SU-DHL-6 (cell line): Measurements from ENCODE around the gene SLC13A4.
"Not testable (repeated sequence)": the region's sequence is repeated elsewhere in the genome, so short reads cannot be mapped to it uniquely, and the experiment has no call there.

ENCODE experiments used
- H2AFZ ChIP-seq: fragments of 200-600 bp; sonication (generic); 2 replicates; pipeline ENCODE4 v1.6.1; 2014; ENCODE audit warnings: low read depth, mild to moderate bottlenecking, moderate library complexity, mixed read lengths, antibody characterized with exemption, low read length; ENCODE audit not compliant: severe bottlenecking
- H3F3A ChIP-seq: fragments of 200-600 bp; shearing (Covaris generic); 2 replicates; pipeline ENCODE4 v1.6.0; 2016; ENCODE audit warnings: antibody characterized with exemption, mild to moderate bottlenecking; ENCODE audit not compliant: insufficient read depth
- H3K27ac ChIP-seq: fragments of 200-600 bp; sonication (generic); 2 replicates; pipeline ENCODE4 v1.5.1; 2016; ENCODE audit warnings: low read depth, mild to moderate bottlenecking, low read length, moderate library complexity, mixed read lengths
- H3K27me3 ChIP-seq: fragments of 200-600 bp; sonication (generic), shearing (Covaris generic); 2 replicates; pipeline ENCODE4 v1.6.0; 2014; ENCODE audit warnings: mild to moderate bottlenecking, low read length
- H3K36me3 ChIP-seq: fragments of 200-600 bp; sonication (generic); 2 replicates; pipeline ENCODE4 v1.6.1; 2014; ENCODE audit warnings: mild to moderate bottlenecking, low read length, mixed read lengths
- H3K4me2 ChIP-seq: fragments of 300-600, 200-600 bp; shearing (Covaris generic), sonication (generic); 2 replicates; pipeline ENCODE4 v1.6.0; 2014; ENCODE audit warnings: low read length, low read depth, mild to moderate bottlenecking; ENCODE audit not compliant: poor library complexity, severe bottlenecking
- H3K4me3 ChIP-seq: fragments of 200-600 bp; sonication (generic); 2 replicates; pipeline ENCODE4 v1.5.1; 2014; ENCODE audit warnings: antibody characterized with exemption, low read length, mild to moderate bottlenecking, mixed read lengths; ENCODE audit not compliant: insufficient read depth, poor library complexity, severe bottlenecking
- H3K79me2 ChIP-seq: fragments of 200-600 bp; sonication (generic); 2 replicates; pipeline ENCODE4 v1.6.1; 2014; ENCODE audit warnings: mild to moderate bottlenecking, low read length, moderate library complexity; ENCODE audit not compliant: insufficient read depth
- H3K9ac ChIP-seq: fragments of 200-600 bp; sonication (generic); 2 replicates; pipeline ENCODE4 v1.7.0; 2014; ENCODE audit warnings: mild to moderate bottlenecking, low read length
- H3K9me2 ChIP-seq: fragments of 200-600 bp; sonication (generic); replicated peaks from 2 replicates; pipeline ENCODE4 v1.6.1; 2014; ENCODE audit warnings: low read length; ENCODE audit not compliant: insufficient read depth
- H3K9me3 ChIP-seq: fragments of 200-600 bp; sonication (generic); 2 replicates; pipeline ENCODE4 v1.6.1; 2014; ENCODE audit warnings: low read length, mixed read lengths; ENCODE audit not compliant: insufficient read depth
- H4K20me1 ChIP-seq: fragments of 200-600 bp; sonication (generic); 2 replicates; pipeline ENCODE4 v1.6.1; 2014; ENCODE audit warnings: low read depth, mild to moderate bottlenecking, antibody characterized with exemption, low read length, moderate library complexity, mixed read lengths
- EZH2phosphoT487 ChIP-seq: fragments of 200-600 bp; sonication (generic), shearing (Covaris generic); conservative IDR thresholded peaks from 2 replicates; pipeline ENCODE4 v1.6.1; 2018; ENCODE audit warnings: mild to moderate bottlenecking, antibody characterized with exemption, low read length, moderate library complexity, mixed read lengths
- TF ChIP-seq, protein P1 (sequence below): fragments of 200-600 bp; sonication (generic); IDR thresholded peaks from one replicate; pipeline ENCODE4 v1.5.1; 2017; ENCODE audit warnings: antibody characterized with exemption, mild to moderate bottlenecking, low read length, moderate library complexity; ENCODE audit not compliant: insufficient read depth, poor library complexity, severe bottlenecking

Gene SLC13A4

DNA sequence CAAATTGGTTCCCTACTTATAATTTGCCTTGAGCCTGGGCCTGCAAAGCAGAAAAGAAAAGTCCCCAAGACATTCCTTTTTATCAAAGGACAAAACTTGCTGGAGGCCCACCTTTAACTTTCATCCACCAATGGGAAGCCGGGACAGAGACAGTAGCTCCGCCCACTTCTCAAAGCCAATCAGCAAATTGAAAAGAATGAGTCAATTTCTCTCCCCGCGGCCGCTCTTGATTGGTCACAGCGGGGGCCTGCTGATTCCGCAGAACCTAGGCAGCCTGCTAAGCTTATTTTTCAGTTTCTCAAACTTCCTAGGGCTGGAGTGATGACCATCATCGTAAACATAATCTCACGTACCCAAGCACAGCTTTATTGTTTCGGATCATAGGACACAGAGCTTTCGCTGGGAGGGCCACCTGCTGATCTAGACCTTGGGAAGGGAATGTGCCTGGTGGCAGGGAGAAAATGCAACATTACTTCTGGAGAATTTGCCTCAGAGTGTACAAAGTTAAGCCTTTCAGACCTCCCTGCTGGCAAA lies at the start of gene SLC13A4:
Gene SLC13A4, minus strand, starts transcription at position 51 of the 534 bp plus-strand sequence. CDS start 690 bp downstream, outside the sequence.
- no peak within 1 kb of the TSS for H3K9ac ChIP-seq
- no peak within 1 kb of the TSS for H2AFZ ChIP-seq
- H4K20me1 ChIP-seq = no peaks in the 10 kb centered on the region
- H3K4me3 ChIP-seq = no peak within 1 kb of the TSS
- H3K4me2 ChIP-seq = no peak within 1 kb of the TSS
- no peaks in the 10 kb centered on the region for H3F3A ChIP-seq
- no peaks in the 10 kb centered on the region for H3K27me3 ChIP-seq
- no peaks in the 10 kb centered on the region for H3K9me2 ChIP-seq
- H3K79me2 ChIP-seq = no peaks in the 10 kb centered on the region
- no peaks in the 10 kb centered on the region for H3K36me3 ChIP-seq
- H3K9me3 ChIP-seq = no peaks in the 10 kb centered on the region
- TF ChIP-seq, protein P1, sequence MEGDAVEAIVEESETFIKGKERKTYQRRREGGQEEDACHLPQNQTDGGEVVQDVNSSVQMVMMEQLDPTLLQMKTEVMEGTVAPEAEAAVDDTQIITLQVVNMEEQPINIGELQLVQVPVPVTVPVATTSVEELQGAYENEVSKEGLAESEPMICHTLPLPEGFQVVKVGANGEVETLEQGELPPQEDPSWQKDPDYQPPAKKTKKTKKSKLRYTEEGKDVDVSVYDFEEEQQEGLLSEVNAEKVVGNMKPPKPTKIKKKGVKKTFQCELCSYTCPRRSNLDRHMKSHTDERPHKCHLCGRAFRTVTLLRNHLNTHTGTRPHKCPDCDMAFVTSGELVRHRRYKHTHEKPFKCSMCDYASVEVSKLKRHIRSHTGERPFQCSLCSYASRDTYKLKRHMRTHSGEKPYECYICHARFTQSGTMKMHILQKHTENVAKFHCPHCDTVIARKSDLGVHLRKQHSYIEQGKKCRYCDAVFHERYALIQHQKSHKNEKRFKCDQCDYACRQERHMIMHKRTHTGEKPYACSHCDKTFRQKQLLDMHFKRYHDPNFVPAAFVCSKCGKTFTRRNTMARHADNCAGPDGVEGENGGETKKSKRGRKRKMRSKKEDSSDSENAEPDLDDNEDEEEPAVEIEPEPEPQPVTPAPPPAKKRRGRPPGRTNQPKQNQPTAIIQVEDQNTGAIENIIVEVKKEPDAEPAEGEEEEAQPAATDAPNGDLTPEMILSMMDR = no peak
- TF ChIP-seq EZH2phosphoT487 = no peak
- no peak within 1 kb of the TSS for H3K27ac ChIP-seq

GRCh38 chr7:135775915-135776314 lies 47.9 kb upstream of the SLC13A4 start:
- H3K36me3 ChIP-seq, H2AFZ ChIP-seq, H3K4me3 ChIP-seq, H3K27me3 ChIP-seq, H3K79me2 ChIP-seq, H3K4me2 ChIP-seq, H3K9ac ChIP-seq, H3K27ac ChIP-seq, H3K9me2 ChIP-seq, H3K9me3 ChIP-seq, H4K20me1 ChIP-seq, H3F3A ChIP-seq: not testable (repeated sequence)

DNA sequence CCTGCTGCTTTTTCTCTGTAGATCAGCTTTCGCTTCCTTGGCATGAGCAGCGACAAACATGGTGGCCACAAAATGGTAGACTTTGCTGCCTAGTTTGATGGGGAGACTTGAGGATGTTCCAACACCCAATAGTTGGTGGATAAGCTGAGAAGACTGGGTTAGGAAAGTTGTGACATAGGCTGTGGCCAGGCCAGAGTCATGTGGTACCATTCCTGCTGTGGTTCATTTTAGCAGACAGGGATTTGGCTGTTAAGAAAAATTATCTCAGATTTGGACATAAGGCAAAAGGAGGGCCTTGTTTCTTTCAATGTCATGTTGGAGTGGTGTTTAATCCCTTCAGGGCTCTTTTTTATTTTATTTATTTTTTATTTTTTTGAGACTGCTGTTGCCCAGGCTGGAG lies 47.2 kb upstream of the SLC13A4 start:
- H3K36me3 ChIP-seq = no peaks in the 10 kb centered on the region
- H3K9me2 ChIP-seq = no peaks in the 10 kb centered on the region
- no peaks in the 10 kb centered on the region for H4K20me1 ChIP-seq
- H3K4me2 ChIP-seq = no peak overlapping the region
- H3K79me2 ChIP-seq = no peaks in the 10 kb centered on the region
- H3K27ac ChIP-seq = no peak overlapping the region
- no peak overlapping the region for H2AFZ ChIP-seq
- no peaks in the 10 kb centered on the region for H3F3A ChIP-seq
- no peaks in the 10 kb centered on the region for H3K27me3 ChIP-seq
- H3K4me3 ChIP-seq = no peak overlapping the region
- H3K9me3 ChIP-seq = no peaks in the 10 kb centered on the region
- TF ChIP-seq, protein P1 = no peak
- no peak for TF ChIP-seq EZH2phosphoT487
- no peak overlapping the region for H3K9ac ChIP-seq

DNA sequence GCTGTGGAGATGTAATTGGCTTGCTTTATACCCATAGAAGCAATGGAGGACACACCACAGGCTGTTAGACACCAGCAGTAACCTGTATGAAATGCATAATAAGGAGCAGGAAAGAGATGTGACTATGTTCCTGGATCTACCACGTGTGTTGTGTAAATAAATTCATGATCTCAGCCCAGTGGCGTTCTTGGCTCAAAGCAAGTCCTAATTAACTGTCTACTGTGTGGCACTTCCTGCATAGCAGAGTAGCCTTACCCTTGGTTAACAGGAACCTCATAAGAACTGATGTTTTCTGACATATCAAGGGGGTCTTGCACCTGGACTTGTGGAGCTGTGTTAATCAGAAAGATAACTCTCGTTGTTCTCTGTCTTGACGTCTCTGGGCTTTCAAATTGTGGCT lies 46.3 kb upstream of the SLC13A4 start:
- no peaks in the 10 kb centered on the region for H4K20me1 ChIP-seq
- H3K9ac ChIP-seq = no peak overlapping the region
- H3F3A ChIP-seq = no peaks in the 10 kb centered on the region
- no peaks in the 10 kb centered on the region for H3K79me2 ChIP-seq
- no peak overlapping the region for H3K4me2 ChIP-seq
- H2AFZ ChIP-seq = no peak overlapping the region
- no peak overlapping the region for H3K4me3 ChIP-seq
- H3K36me3 ChIP-seq = no peaks in the 10 kb centered on the region
- no peaks in the 10 kb centered on the region for H3K9me3 ChIP-seq
- H3K27me3 ChIP-seq = no peaks in the 10 kb centered on the region
- no peak overlapping the region for H3K27ac ChIP-seq
- TF ChIP-seq EZH2phosphoT487 = no peak
- TF ChIP-seq, protein P1 = no peak
- H3K9me2 ChIP-seq = no peaks in the 10 kb centered on the region
